Measurements from ENCODE around the gene YLPM1.

DNA sequence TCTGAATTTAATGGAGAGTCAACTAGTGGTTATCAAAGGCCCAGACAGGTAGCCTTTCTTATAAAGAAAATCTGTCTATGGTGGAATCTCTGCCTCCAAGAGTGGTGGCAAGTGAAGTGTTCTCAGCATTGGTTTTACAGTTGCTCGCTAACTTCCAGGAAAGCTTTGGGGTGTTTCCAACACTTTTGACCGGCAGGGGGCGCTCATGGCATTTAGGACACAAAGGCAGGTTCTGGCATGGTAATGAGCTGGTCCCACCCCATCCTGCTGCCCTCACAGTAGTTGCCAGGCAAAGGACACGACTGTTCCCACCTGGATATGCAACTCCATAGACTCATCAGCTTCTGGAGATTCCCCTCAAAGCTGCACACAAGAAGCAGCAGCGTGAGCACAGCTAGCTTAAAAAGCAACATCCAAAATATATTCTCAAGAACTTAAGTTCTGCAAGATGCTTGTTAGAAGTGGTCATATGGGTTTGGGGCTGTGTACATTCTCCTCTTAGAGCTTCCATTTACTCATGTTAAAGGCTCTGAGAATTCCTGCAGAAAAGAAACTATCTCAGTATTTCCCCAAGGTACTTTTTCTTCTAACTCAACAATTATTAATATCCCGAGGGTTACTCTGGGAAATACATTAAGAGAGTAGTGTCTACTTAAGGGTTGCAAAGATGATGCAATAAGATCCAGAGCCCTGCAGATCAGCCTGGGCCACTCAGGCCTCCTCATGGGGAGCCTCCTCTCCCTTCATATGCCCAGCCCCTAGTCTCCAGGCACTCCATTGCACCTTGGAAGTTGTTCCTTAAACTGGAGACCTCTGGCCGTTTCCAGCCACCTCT is 98.0 kb downstream of the YLPM1 start:
- TF ChIP-seq POLR2A (IDR thresholded peaks at IDR 0.05) (no peak), POLR2AphosphoS5 (IDR thresholded peaks at IDR 0.05) (peak; percentile 68)
- TF ChIP-seq, protein P1, sequence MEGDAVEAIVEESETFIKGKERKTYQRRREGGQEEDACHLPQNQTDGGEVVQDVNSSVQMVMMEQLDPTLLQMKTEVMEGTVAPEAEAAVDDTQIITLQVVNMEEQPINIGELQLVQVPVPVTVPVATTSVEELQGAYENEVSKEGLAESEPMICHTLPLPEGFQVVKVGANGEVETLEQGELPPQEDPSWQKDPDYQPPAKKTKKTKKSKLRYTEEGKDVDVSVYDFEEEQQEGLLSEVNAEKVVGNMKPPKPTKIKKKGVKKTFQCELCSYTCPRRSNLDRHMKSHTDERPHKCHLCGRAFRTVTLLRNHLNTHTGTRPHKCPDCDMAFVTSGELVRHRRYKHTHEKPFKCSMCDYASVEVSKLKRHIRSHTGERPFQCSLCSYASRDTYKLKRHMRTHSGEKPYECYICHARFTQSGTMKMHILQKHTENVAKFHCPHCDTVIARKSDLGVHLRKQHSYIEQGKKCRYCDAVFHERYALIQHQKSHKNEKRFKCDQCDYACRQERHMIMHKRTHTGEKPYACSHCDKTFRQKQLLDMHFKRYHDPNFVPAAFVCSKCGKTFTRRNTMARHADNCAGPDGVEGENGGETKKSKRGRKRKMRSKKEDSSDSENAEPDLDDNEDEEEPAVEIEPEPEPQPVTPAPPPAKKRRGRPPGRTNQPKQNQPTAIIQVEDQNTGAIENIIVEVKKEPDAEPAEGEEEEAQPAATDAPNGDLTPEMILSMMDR (IDR thresholded peaks at IDR 0.05): peak; percentile 66 to 89 (median 79)
